NCI-H524 (cell line): ENCODE results near the gene SWAP70.
"Not testable (repeated sequence)": the region's sequence is repeated elsewhere in the genome, so short reads cannot be mapped to it uniquely, and the experiment has no call there.

ENCODE experiments used
- DNase-seq, 2 experiments: peaks; one replicate each; lab custom pipeline; 2025; lab: John Stamatoyannopoulos, UW

The SWAP70 gene

GRCh38 chr11:9722023-9722422 lies 58.1 kb downstream of the SWAP70 start:
- DNase-seq: no peak

- DNase-seq: no peak
Measured at GRCh38 chr11:9722893-9723292, 59.0 kb downstream of the SWAP70 start.

- DNase-seq: no peak
Measured at GRCh38 chr11:9726321-9727022, 62.6 kb downstream of the SWAP70 start.

GRCh38 chr11:9728058-9728457 lies 64.2 kb downstream of the SWAP70 start:
- DNase-seq: no peak

- DNase-seq: no peak
Measured at GRCh38 chr11:9731256-9731655, 67.4 kb downstream of the SWAP70 start.

GRCh38 chr11:9732453-9732852 lies 68.6 kb downstream of the SWAP70 start:
- DNase-seq: no peak

GRCh38 chr11:9733212-9733611 lies 69.3 kb downstream of the SWAP70 start:
- no peak for DNase-seq

GRCh38 chr11:9735236-9735635 lies 71.4 kb downstream of the SWAP70 start:
- no peak for DNase-seq

GRCh38 chr11:9735919-9736318 lies 72.0 kb downstream of the SWAP70 start:
- DNase-seq: no peak

- no peak for DNase-seq
Measured at GRCh38 chr11:9736365-9736764, 72.5 kb downstream of the SWAP70 start.

GRCh38 chr11:9738116-9738515 lies 74.2 kb downstream of the SWAP70 start:
- no peak for DNase-seq

- DNase-seq: no peak
Measured at GRCh38 chr11:9738707-9739106, 74.8 kb downstream of the SWAP70 start.

GRCh38 chr11:9739123-9739900 lies 75.4 kb downstream of the SWAP70 start:
- no peak for DNase-seq

- DNase-seq: peak in 1 of 2 experiments; percentile 13
Measured at GRCh38 chr11:9740202-9740883, 76.5 kb downstream of the SWAP70 start.

GRCh38 chr11:9741260-9741659 lies 77.4 kb downstream of the SWAP70 start:
- DNase-seq: no peak

- DNase-seq: not testable (repeated sequence)
Measured at GRCh38 chr11:9743512-9743911, 79.6 kb downstream of the SWAP70 start.

- DNase-seq: no peak
Measured at GRCh38 chr11:9745411-9746211, 81.7 kb downstream of the SWAP70 start.

GRCh38 chr11:9747229-9747628 lies 83.4 kb downstream of the SWAP70 start:
- no peak for DNase-seq

- no peak for DNase-seq
Measured at GRCh38 chr11:9747828-9748227, 84.0 kb downstream of the SWAP70 start.

- peak; percentile 24 to 73 for DNase-seq
Measured at GRCh38 chr11:9748361-9748970, 84.6 kb downstream of the SWAP70 start.

GRCh38 chr11:9750551-9750950 lies 86.7 kb downstream of the SWAP70 start:
- DNase-seq: no peak

GRCh38 chr11:9752091-9752490 lies 88.2 kb downstream of the SWAP70 start:
- no peak for DNase-seq
